Fibroblast of skin of left quadriceps (primary cell): ENCODE results near the gene YAP1.

Source experiments
- DNase-seq, 2 experiments: peaks; one replicate each; pipeline ENCODE4 v3.0.0-alpha.2; 2013; ENCODE audit warnings: low read depth in 2 of 2

Gene YAP1

GRCh38 chr11:102117472-102118113 lies 7.3 kb downstream of the YAP1 start:
- no peak for DNase-seq

DNA sequence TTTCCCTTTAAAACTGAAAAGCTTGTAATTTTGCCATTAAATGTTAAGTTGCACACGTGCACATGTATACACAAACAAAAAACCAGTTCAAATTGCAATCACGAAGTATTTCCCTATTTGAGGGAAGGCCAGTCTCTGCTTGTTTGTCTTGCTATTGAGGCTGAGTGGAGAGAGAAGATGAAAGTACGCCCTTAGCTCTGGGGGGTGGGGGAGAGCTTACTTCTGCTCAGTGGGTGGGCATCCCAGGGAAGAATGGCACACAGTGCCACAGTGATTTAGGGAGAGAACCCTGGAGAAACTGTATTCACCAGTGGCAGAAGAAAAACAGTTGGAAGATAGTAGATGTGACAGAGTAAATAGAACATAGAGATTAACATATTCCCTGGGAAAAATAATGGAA lies 8.7 kb downstream of the YAP1 start:
- no peak for DNase-seq

GRCh38 chr11:102119997-102120396 lies 9.8 kb downstream of the YAP1 start:
- no peak for DNase-seq

GRCh38 chr11:102120437-102120973 lies 10.3 kb downstream of the YAP1 start:
- no peak for DNase-seq

- DNase-seq: no peak
Measured at GRCh38 chr11:102121329-102121728, 11.1 kb downstream of the YAP1 start.

DNA sequence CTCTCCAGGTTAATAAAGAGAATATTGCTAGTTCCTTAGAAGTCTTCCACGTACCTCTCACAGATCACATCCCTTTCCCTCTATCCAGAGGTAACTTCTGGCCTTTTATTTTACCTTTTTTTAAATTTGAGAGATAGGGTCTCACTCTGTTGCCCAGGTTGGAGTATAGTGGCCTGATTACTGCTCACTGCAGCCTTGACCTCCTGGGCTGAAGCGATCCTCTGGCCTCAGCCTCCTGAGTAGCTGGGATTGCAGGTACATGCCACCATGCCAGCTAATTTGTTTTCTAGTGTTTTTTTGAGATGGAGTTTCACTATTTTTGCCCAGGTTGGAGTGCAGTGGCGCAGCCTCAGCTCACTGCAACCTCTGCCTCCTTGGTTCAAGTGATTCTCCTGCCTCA lies 24.4 kb downstream of the YAP1 start:
- DNase-seq: no peak

DNA sequence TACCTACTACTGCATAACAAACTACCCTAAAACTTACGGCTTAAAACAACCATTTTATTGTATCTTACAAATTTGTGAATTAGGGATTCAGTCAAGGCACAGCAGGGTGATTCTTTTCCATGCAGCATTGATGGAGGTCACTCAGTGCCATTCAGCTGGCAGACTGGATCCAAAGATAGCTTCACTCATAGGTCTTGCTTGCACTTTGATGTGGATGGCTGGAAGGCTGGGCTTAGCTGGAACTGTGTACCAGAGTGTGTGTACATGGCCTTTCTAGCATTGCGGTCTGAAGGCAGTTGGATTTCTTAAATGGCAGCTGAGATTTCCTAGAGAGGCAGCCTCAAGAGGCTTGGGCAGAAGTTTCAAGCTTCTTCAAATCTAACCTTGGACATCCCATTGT lies 25.0 kb downstream of the YAP1 start:
- no peak for DNase-seq

DNA sequence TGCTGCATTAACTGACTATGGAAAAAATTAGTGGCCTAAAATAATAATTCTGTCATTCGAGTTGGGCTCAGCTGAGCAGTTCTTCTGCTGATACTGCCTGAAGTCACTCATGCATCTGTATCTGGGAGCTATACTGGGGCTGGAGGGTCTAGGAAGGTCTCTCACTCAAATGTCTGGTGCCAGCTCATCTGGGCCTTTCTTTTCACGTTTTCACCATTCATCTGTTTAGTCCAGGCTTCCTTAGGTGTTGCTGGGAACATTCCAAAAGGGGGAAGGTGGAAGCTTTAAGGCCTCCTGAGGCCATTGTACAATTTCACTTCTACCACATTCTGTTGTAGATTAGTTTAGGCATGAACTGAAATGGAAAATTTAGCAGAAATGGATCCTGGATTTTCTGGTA lies 28.0 kb downstream of the YAP1 start:
- peak in 1 of 2 experiments; percentile 57 for DNase-seq

GRCh38 chr11:102138670-102139069 lies 28.4 kb downstream of the YAP1 start:
- peak; percentile 97 to 98 for DNase-seq

DNA sequence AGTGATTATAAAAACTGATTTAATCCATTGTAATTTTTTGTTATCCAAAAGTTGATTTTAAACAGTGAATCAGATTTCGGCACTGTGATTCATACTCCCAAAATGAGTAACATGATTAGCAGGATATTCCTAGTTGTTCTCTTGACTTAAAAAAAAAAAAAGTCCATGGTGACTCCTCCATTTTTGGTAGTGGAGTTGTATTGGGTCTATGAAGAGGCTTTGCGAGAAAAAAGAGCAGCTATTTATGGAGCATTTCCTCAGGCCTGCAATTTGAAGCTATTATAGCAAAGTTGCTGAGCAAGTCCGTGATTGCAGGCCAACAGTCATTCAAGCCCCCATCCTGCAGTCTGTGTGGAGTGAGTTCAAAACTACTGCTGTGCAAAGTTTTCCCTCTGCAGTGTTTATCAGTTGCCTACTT lies 28.8 kb downstream of the YAP1 start:
- DNase-seq: peak; percentile 92

DNA sequence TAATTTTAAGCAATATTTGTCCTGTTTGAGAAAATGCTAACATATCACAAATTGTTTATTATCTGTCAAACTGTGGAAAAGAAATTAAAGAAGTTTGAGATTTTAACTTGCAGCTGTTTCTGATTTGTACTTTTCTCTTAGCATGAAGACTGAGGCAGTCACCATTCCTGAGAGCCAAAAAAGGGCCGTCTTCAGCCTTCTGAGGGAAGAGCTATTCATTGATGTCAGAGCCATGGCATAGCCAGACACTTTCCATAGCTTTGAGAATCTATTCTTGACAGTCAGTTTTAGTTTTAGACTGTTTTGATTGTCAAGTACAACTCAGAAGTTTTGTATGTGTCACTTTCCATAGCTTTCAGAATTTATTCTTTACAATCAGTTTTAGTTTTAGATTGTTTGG lies 32.1 kb downstream of the YAP1 start:
- peak in 1 of 2 experiments; percentile 44 for DNase-seq

DNA sequence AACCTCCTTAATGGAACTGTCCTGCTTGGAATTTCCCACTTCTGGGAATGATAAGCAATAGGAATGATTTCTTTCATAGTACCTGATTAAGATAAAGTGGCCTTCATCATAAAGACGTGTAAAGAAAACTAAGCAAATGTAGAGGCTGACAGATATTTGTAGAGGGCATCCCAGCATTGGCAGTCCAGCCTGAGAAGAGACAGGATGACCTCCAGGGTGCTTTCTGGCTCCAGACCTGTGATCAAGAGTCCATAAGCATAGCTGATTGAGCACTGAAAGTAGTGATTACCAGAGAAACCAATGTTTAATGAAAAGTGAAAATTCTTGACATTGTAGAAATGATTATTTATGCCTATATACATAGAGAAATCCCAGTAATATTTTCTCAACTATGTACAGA lies 33.6 kb downstream of the YAP1 start:
- DNase-seq: no peak

GRCh38 chr11:102144357-102145355 lies 34.4 kb downstream of the YAP1 start:
- DNase-seq: no peak

DNA sequence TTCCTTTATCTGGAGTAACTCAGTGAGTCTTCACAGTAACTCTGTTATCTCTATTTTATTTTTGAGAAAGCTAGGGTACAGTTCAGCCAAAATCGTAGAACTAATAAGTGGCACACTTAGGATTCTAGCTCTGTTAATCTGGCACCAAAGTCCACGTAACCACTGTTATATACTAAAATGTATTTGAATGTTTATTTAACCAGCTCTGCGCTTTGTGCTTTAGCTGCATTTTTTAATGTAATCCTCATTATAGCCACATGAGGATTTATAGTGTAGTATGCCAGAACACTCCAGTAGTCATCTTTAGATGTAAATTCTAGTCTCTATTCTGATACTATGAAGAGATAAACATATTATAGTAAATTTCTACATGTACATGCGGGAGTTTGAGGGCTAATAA lies 36.8 kb downstream of the YAP1 start:
- DNase-seq: no peak

DNA sequence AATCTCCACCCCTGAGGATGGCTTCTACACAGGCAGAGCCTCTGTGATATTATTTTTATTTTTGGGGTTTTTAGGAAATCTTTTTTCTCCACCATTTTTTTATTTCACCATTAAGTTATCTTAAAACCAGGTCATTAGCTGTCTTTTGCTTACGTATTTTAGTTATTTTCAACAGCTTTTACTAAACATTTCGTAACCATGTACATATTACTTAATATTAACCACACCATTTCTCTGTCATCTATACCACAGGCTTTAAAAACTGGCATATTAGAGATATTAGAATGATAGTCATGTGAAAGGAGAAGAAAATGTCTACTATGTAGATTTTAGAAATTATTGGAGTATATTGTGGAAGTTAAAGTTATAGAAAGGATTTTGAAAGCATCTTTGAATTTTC lies 37.4 kb downstream of the YAP1 start:
- DNase-seq: no peak

DNA sequence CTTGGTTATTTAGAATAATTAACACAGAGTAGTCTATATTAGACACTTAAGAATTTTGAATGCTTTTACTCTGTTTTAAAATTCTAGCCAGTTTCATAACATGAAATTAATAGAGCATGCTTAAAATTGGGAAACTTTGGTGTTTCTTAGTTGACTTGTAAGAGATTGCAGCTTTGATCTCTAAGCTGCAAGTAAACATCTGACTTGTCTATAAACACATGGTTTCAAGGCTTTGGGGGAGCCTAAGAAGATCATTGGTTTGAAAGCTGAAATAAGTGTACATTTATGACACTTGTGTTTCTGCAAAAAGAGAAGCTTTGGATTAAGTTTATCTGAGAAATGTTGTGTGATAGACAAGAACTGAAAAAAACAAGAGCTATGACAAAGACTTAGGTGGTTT lies 37.8 kb downstream of the YAP1 start:
- no peak for DNase-seq

DNA sequence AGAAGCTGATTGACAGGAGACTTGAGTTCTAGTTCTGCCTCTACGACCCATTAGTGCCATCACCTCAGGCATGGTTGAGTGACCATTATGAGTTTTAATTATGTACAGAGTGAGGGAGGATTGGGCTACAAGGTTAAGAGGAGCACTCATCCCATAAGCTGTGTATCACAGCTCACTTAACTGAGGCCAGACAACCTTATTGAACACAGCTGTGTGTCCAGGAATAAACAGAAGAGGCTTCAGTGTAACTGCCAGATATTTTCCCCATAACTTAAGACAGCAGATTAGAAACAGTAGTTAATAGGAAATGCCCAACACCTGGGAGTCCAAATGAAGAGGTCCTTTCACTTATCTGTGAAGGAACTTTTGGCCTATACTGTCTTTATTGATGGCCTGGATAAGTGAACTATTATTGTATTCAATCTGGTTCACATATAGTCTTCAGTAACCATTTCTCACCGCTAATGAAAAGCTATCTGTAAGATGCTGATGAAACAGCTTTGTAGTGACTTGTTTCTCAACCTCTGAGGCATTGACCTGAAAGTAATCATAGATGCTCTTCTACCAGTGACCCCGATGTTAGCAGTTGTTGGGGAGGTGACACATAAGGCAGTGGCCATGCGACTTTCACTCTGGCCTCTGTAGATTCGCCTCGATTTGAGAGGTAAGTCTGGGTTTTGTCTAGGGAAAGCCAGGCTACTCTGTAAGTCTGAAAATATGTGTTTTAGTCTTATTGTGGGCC lies 41.7 kb downstream of the YAP1 start:
- DNase-seq: no peak

DNA sequence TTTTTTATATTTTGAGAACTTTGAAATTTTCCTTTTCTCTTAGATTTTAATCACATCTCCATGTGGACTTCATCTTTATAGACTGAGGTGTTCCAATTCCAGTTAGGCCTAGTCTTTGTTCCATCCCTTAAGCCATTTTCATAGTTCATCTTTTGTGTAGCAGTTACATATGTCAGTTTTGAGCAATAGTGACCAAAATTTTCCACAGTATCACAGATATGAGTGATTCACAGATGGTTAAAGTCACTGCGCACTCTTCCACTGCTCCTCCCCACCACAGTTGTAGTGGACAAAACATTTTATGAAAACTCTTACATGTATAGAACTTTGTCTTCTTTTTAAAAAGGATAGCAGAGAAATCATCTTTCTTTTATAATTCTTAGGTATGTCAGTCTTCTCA lies 42.8 kb downstream of the YAP1 start:
- DNase-seq: no peak

- no peak for DNase-seq
Measured at GRCh38 chr11:102154806-102155205, 44.6 kb downstream of the YAP1 start.

GRCh38 chr11:102155676-102156075 lies 45.4 kb downstream of the YAP1 start:
- no peak for DNase-seq

- no peak for DNase-seq
Measured at GRCh38 chr11:102157219-102157618, 47.0 kb downstream of the YAP1 start.

- DNase-seq: no peak
Measured at GRCh38 chr11:102158164-102158735, 48.0 kb downstream of the YAP1 start.
